HEK293 (cell line): ENCODE data around the gene GATM.
"Not testable (repeated sequence)": the region's sequence is repeated elsewhere in the genome, so short reads cannot be mapped to it uniquely, and the experiment has no call there.

Source experiments
- CTCF ChIA-PET: fragments of 350-600 bp; formaldehyde crosslinking; extraction: SDS; loops from one replicate; lab custom pipeline; 2021; ENCODE audit warnings: antibody characterized with exemption; lab: Yijun Ruan, JAX
- POLR2A ChIA-PET: fragments of 300-600 bp; formaldehyde crosslinking; extraction: SDS; loops from one replicate; lab custom pipeline; 2020; ENCODE audit warnings: antibody characterized with exemption, inconsistent platforms; lab: Yijun Ruan, JAX
- H3K27ac ChIP-seq: fragments of 200-500 bp; sonication (Bioruptor generic); 2 replicates; pipeline ENCODE4 v1.5.1; 2014; ENCODE audit warnings: low read depth, low read length, control low read depth, inconsistent platforms; ENCODE audit errors: extremely low read depth
- H3K36me3 ChIP-seq, 2 experiments: fragments of 200-500 bp in 1 of 2; sonication (Bioruptor generic) in 1 of 2; 1 replicate in 1 of 2; 2 replicates in 1 of 2; pipeline ENCODE4 v1.5.1; 2014 to 2017; ENCODE audit warnings: inconsistent platforms in 2 of 2, low read length in 2 of 2; ENCODE audit not compliant: control insufficient read depth in 2 of 2, insufficient read depth in 1 of 2
- H3K4me1 ChIP-seq: fragments of 200-500 bp; sonication (Bioruptor generic); 2 replicates; pipeline ENCODE4 v1.5.1; 2014; ENCODE audit warnings: mild to moderate bottlenecking, low read length, inconsistent platforms; ENCODE audit not compliant: control insufficient read depth, insufficient read depth
- H3K4me3 ChIP-seq: 2 replicates; pipeline ENCODE4 v1.5.1; 2011; ENCODE audit warnings: low read depth, mild to moderate bottlenecking, control low read depth, low read length, moderate library complexity
- H3K9me3 ChIP-seq: fragments of 200-500 bp; sonication (Bioruptor generic); 2 replicates; pipeline ENCODE4 v1.5.1; 2014; ENCODE audit warnings: low read depth, low read length, inconsistent platforms; ENCODE audit not compliant: control insufficient read depth, insufficient read depth
- MEIS1 ChIP-seq: sonication (generic); formaldehyde crosslinking; IDR thresholded peaks from 2 replicates; pipeline ENCODE4 v1.8.1; 2022; ENCODE audit warnings: missing genetic modification reagents, mild to moderate bottlenecking, borderline replicate concordance
- MYNN ChIP-seq: fragments of 450-650 bp; formaldehyde crosslinking; IDR thresholded peaks from 2 replicates; pipeline ENCODE4 v1.5.1; 2016; ENCODE audit warnings: missing biosample characterization, missing genetic modification characterization, borderline replicate concordance
- MZF1 ChIP-seq: fragments of 450-650 bp; formaldehyde crosslinking; IDR thresholded peaks from 2 replicates; pipeline ENCODE4 v1.5.1; 2017; ENCODE audit warnings: missing biosample characterization, missing genetic modification characterization, borderline replicate concordance
- ZFP69B ChIP-seq: fragments of 450-650 bp; formaldehyde crosslinking; IDR thresholded peaks from 2 replicates; pipeline ENCODE4 v1.5.1; 2016; ENCODE audit warnings: missing biosample characterization, missing genetic modification characterization
- ZNF2 ChIP-seq: fragments of 450-650 bp; formaldehyde crosslinking; IDR thresholded peaks from 2 replicates; pipeline ENCODE4 v1.5.1; 2016; ENCODE audit warnings: missing biosample characterization, missing genetic modification characterization
- ZNF211 ChIP-seq: fragments of 450-650 bp; formaldehyde crosslinking; IDR thresholded peaks from 2 replicates; pipeline ENCODE4 v1.5.1; 2016; ENCODE audit warnings: low read depth, missing biosample characterization, missing genetic modification characterization
- ZNF23 ChIP-seq: fragments of 450-650 bp; formaldehyde crosslinking; IDR thresholded peaks from 2 replicates; pipeline ENCODE4 v1.5.1; 2016; ENCODE audit warnings: missing biosample characterization, missing genetic modification characterization, borderline replicate concordance
- ZNF239 ChIP-seq: fragments of 450-650 bp; formaldehyde crosslinking; IDR thresholded peaks from 2 replicates; pipeline ENCODE4 v1.5.1; 2016; ENCODE audit warnings: missing biosample characterization, missing genetic modification characterization
- ZNF391 ChIP-seq: fragments of 450-650 bp; formaldehyde crosslinking; IDR thresholded peaks from 2 replicates; pipeline ENCODE4 v1.5.1; 2016; ENCODE audit warnings: low read depth, missing biosample characterization, missing genetic modification characterization, borderline replicate concordance
- ZNF394 ChIP-seq: fragments of 450-650 bp; formaldehyde crosslinking; IDR thresholded peaks from 2 replicates; pipeline ENCODE4 v1.5.1; 2016; ENCODE audit warnings: missing biosample characterization, missing genetic modification characterization, mild to moderate bottlenecking, moderate library complexity, borderline replicate concordance
- ZNF510 ChIP-seq: fragments of 450-650 bp; formaldehyde crosslinking; IDR thresholded peaks from 2 replicates; pipeline ENCODE4 v1.5.1; 2018; ENCODE audit warnings: mild to moderate bottlenecking, missing genetic modification characterization, missing biosample characterization; ENCODE audit not compliant: insufficient replicate concordance
- ZNF514 ChIP-seq: fragments of 450-650 bp; formaldehyde crosslinking; IDR thresholded peaks from 2 replicates; pipeline ENCODE4 v1.5.1; 2016; ENCODE audit warnings: missing biosample characterization, missing genetic modification characterization
- ZNF585B ChIP-seq: fragments of 450-650 bp; formaldehyde crosslinking; IDR thresholded peaks from 2 replicates; pipeline ENCODE4 v1.5.1; 2016; ENCODE audit warnings: missing biosample characterization, missing genetic modification characterization
- ZNF701 ChIP-seq: fragments of 450-650 bp; formaldehyde crosslinking; IDR thresholded peaks from 2 replicates; pipeline ENCODE4 v1.5.1; 2016; ENCODE audit warnings: missing biosample characterization, missing genetic modification characterization
- ZNF707 ChIP-seq: fragments of 450-650 bp; formaldehyde crosslinking; IDR thresholded peaks from 2 replicates; pipeline ENCODE4 v1.5.1; 2016; ENCODE audit warnings: missing biosample characterization, missing genetic modification characterization
- ZNF747 ChIP-seq: fragments of 450-650 bp; formaldehyde crosslinking; IDR thresholded peaks from 2 replicates; pipeline ENCODE4 v1.5.1; 2016; ENCODE audit warnings: missing biosample characterization, missing genetic modification characterization
- TF ChIP-seq, protein P1 (sequence below): fragments of 450-650 bp; formaldehyde crosslinking; IDR thresholded peaks from 2 replicates; pipeline ENCODE4 v1.5.1; 2017; ENCODE audit warnings: missing biosample characterization, missing genetic modification characterization
- TF ChIP-seq, protein P2 (sequence below): fragments of 450-650 bp; formaldehyde crosslinking; IDR thresholded peaks from 2 replicates; pipeline ENCODE4 v1.5.1; 2016; ENCODE audit warnings: missing biosample characterization, missing genetic modification characterization
- TF ChIP-seq, protein P3 (sequence below): fragments of 450-650 bp; formaldehyde crosslinking; IDR thresholded peaks from 2 replicates; pipeline ENCODE4 v1.5.1; 2016; ENCODE audit warnings: missing biosample characterization, missing genetic modification characterization

The GATM gene

DNA sequence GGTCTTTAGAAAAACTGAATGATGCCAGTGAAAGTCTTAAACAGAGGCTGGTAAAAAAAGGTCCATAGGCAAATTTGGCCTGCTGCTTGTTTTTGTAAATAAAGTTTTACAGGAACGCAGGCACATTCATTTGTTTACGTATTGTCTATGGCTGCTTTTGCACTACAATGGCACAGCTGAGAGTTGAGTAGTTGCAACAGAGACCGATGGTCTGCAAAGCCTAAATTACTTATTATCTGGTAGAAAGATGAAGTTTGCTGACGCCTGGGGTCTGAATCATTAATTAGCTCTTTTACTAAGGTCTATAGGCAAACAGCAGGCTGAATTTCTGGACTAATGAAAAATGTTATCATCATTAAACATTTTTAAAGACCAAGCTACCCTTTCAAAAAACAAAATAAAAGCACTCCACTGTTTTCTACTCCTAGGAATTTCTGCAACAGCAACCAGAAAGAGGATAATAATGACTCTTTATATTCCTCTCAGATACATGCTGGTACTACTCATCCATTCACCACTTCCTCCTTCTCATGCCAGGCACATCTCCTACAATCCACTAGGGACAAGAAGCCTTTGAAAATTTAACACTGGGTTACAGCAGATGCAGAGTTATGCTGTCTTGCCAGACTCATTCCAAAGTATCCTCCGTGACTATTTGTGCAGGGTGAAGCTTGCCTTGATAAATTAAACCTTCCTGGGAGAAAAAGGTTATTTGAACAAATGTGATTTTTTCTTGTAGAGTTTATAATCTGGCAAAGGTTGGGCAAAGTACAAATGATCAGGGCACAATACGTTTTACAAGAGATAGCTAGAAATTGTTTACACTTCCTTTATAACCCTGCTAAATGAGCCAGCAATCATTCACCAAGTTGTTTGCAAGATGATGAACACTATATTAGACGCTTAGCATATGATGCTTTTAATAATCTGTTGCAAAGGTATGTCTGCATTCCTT, 6.0 kb downstream of the GATM start:
- Histone ChIP-seq H3K27ac (no peak overlapping the region), H3K9me3 (no peaks in the 10 kb centered on the region), H3K4me1 (no peaks in the 10 kb centered on the region), H3K36me3 (no peaks in the 10 kb centered on the region), H3K4me3 (no peak overlapping the region)
- ChIA-PET POLR2A (no interaction called here), CTCF (interaction anchor here (1.4 kb wide), 1 partner anchor 168 kb away, joined by 3 read pairs; no protein-coding TSS in a partner anchor)
- TF ChIP-seq, protein P1, sequence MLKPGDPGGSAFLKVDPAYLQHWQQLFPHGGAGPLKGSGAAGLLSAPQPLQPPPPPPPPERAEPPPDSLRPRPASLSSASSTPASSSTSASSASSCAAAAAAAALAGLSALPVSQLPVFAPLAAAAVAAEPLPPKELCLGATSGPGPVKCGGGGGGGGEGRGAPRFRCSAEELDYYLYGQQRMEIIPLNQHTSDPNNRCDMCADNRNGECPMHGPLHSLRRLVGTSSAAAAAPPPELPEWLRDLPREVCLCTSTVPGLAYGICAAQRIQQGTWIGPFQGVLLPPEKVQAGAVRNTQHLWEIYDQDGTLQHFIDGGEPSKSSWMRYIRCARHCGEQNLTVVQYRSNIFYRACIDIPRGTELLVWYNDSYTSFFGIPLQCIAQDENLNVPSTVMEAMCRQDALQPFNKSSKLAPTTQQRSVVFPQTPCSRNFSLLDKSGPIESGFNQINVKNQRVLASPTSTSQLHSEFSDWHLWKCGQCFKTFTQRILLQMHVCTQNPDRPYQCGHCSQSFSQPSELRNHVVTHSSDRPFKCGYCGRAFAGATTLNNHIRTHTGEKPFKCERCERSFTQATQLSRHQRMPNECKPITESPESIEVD, result no peak
- TF ChIP-seq ZNF394 (tag by site-specific recombination) (no peak), ZNF211 (tag by site-specific recombination) (no peak), ZNF747 (no peak), ZNF585B (tag by site-specific recombination) (no peak), ZNF514 (no peak), MEIS1 (CRISPR knock-in tag) (no peak), ZNF239 (tag by site-specific recombination) (no peak), ZNF510 (no peak), MZF1 (tag by site-specific recombination) (no peak), ZNF23 (tag by site-specific recombination) (no peak), MYNN (no peak)
- TF ChIP-seq, protein P2, sequence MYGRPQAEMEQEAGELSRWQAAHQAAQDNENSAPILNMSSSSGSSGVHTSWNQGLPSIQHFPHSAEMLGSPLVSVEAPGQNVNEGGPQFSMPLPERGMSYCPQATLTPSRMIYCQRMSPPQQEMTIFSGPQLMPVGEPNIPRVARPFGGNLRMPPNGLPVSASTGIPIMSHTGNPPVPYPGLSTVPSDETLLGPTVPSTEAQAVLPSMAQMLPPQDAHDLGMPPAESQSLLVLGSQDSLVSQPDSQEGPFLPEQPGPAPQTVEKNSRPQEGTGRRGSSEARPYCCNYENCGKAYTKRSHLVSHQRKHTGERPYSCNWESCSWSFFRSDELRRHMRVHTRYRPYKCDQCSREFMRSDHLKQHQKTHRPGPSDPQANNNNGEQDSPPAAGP (tag by site-specific recombination), result no peak
- TF ChIP-seq, protein P3, sequence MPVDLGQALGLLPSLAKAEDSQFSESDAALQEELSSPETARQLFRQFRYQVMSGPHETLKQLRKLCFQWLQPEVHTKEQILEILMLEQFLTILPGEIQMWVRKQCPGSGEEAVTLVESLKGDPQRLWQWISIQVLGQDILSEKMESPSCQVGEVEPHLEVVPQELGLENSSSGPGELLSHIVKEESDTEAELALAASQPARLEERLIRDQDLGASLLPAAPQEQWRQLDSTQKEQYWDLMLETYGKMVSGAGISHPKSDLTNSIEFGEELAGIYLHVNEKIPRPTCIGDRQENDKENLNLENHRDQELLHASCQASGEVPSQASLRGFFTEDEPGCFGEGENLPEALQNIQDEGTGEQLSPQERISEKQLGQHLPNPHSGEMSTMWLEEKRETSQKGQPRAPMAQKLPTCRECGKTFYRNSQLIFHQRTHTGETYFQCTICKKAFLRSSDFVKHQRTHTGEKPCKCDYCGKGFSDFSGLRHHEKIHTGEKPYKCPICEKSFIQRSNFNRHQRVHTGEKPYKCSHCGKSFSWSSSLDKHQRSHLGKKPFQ, result no peak

DNA sequence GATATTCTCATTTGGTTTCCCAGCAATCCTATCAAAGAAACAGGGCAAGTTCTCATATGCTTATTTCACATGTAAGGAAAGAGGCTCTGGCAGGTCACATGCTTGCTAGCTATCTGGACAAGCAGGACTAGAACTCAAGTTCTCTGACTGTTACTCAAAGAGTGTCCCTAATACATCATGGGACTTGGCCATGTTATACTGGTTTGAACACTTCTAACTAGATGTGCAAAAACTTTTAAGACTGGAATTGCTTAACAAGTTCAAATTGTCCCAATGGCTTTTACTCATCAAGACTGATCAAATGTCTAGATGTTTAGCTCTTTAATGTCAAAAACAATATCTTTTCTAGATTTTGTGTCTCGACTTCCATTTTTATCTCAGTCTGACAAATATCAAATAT, 6.8 kb downstream of the GATM start:
- no peaks in the 10 kb centered on the region for H3K9me3 ChIP-seq
- TF ChIP-seq ZNF701 (tag by site-specific recombination), result no peak
- TF ChIP-seq ZNF2 (tag by site-specific recombination), result no peak
- TF ChIP-seq ZNF707 (tag by site-specific recombination), result no peak
- TF ChIP-seq ZNF391 (tag by site-specific recombination), result no peak
- no peak for TF ChIP-seq ZFP69B (tag by site-specific recombination)
- H3K4me3 ChIP-seq, result no peak overlapping the region
- no peaks in the 10 kb centered on the region for H3K36me3 ChIP-seq
- no peaks in the 10 kb centered on the region for H3K4me1 ChIP-seq
- H3K27ac ChIP-seq, result no peak overlapping the region
- ChIA-PET CTCF (interaction anchor here (0.6 to 1.4 kb wide), 2 partner anchors 167 to 253 kb away, joined by 3 read pairs; no protein-coding TSS in a partner anchor), POLR2A (no interaction called here)

DNA sequence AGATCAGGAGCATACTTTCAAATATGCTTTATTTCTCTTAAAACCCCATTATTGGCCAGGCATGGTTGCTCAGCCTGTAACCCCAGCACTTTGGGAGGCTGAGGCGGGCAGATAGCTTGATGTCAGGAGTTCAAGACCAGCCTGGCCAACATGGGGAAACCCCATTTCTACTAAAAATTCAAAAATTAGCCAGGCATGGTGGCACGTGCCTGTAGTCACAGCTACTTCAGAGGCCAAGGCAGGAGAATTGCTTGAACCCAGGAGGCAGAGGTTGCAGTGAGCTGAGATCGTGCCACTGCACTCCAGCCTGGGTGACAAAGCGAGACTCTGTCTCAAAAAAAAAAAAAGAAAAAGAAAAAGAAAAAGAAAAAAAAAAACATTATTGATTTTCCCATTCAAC, 8.3 kb downstream of the GATM start:
- POLR2A ChIA-PET, H3K4me1 ChIP-seq, H3K9me3 ChIP-seq, H3K36me3 ChIP-seq, H3K27ac ChIP-seq, H3K4me3 ChIP-seq: not testable (repeated sequence)
- CTCF ChIA-PET, result interaction anchor here (0.7 kb wide), 1 partner anchor 116 kb away, joined by 4 read pairs; no protein-coding TSS in a partner anchor

DNA sequence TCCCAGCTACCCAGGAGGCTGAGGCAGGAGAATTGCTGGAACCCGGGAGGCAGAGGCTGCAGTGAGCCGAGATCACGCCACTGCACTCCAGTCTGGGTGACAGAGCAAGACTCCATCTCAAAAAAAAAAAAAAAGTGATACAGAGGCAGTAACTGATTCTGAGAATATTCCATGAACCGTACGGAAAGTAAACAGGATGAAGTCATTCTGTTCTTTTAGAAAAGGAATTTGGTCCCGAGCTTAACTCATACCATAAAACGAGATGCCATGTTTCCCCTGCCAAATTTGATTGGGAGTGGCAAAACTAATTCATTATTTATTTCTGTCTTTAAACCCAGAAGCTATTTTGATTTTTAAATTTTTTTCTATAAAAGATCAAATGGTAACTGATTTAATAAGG, 11.1 kb downstream of the GATM start:
- H3K36me3 ChIP-seq, H3K9me3 ChIP-seq, POLR2A ChIA-PET, H3K27ac ChIP-seq, H3K4me3 ChIP-seq, H3K4me1 ChIP-seq: not testable (repeated sequence)
- CTCF ChIA-PET, result interaction anchor here (0.7 kb wide), 2 partner anchors 33 to 35 kb away, joined by 3 to 4 read pairs; a partner anchor contains a TSS
